Hepatocyte (in vitro differentiated cells): ENCODE data around the gene AOX1.
"Not testable (repeated sequence)": the region's sequence is repeated elsewhere in the genome, so short reads cannot be mapped to it uniquely, and the experiment has no call there.

Experiments
- CTCF ChIP-seq: fragments of 200-600 bp; sonication (generic); IDR thresholded peaks from 2 replicates; pipeline ENCODE4 v1.5.1; 2016; ENCODE audit warnings: antibody characterized with exemption, mild to moderate bottlenecking; ENCODE audit not compliant: poor library complexity
- EZH2 ChIP-seq: fragments of 200-600 bp; sonication (generic); IDR thresholded peaks from 2 replicates; pipeline ENCODE4 v1.6.1; 2016; ENCODE audit warnings: antibody characterized with exemption, mild to moderate bottlenecking, borderline replicate concordance

DNA sequence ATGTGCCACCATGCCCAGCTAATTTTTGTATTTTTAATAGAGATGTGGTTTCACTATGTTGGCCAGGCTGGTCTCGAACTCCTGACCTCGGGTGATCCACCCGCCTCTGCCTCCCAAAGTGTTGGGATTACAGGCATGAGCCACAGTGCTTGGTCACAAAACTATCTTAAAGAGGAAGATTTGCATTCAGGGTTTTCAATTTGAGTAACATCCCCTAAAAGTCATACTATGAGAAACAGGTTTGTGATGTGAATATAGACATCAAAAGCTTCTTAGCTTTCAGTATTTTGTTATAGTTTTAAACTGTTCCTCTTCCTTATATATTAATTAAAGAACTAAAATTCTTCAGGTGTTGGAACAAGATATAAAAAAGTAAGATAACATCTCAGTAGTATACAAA, 24.4 kb downstream of the AOX1 start:
- TF ChIP-seq EZH2, CTCF: not testable (repeated sequence)
